Measurements from ENCODE around the gene SLC13A3. TPM values are rescaled to one million over a fixed set of nuclear protein-coding genes. Genes with fewer than 3 reads are reported as not detected.

Gene SLC13A3
- total and polyA plus RNA-seq, 2 of the 4 experiments (the other 2 are of a cell fraction) = 2.5 to 4.2 TPM

DNA sequence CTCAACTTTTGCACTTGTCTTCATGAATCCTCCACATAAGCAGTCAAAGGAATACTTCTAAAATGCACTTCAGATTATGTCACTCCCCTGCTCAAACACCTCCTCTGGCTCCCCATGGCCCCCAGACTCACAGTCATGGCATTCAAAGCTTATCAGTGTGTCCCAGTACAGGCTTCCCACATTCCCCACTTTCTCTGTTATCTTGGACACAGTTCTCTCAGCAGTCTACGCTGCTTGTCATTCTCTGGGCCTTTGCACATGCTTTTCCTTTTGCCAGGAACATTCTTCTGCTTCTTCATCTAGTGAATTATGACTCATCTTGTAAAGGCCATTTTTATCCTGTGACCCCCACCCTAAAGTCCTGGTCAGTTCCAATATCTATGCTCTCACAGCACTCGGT, 31.8 kb downstream of the SLC13A3 start:
- DNase-seq (no peak), ATAC-seq (ENCODE audit: low read depth) (no peak)
- H4K8ac ChIP-seq (ENCODE audit: low read depth in 2 of 2, low read length in 2 of 2) = no peak overlapping the region
- no peak overlapping the region for H3K4ac ChIP-seq (ENCODE audit: low read depth, low read length)
- no peaks in the 10 kb centered on the region for H4K20me1 ChIP-seq (ENCODE audit: insufficient read depth, low read length)
- H3K27me3 ChIP-seq (ENCODE audit: control insufficient read depth, insufficient read depth, low read length) = no peaks in the 10 kb centered on the region; the same call in 1 of the 2 replicates
- H2AK5ac ChIP-seq (ENCODE audit: low read depth, low read length) = no peak overlapping the region
- H2BK120ac ChIP-seq (ENCODE audit: low read depth, low read length) = no peak overlapping the region
- no peak overlapping the region for H2AK9ac ChIP-seq (replicated peaks; ENCODE audit: low read depth, low read length, poor library complexity)
- in situ Hi-C loops (cut with MboI; ENCODE audit: low sequenced_read_pairs) = no loop called here
- no peaks in the 10 kb centered on the region for H3K9me3 ChIP-seq (ENCODE audit: control insufficient read depth, insufficient read depth, low read length)
- no peak overlapping the region for H3K23ac ChIP-seq (ENCODE audit: low read depth, low read length)
- no peak overlapping the region for H2BK5ac ChIP-seq (ENCODE audit: low read depth, low read length, poor library complexity, severe bottlenecking)
- no peak overlapping the region for H2AFZ ChIP-seq (replicated peaks; ENCODE audit: low read length, poor library complexity)
- dilution Hi-C loops (cut with HindIII; ENCODE audit: low sequenced_read_pairs, unreplicated experiment) = no loop called here
- H3K27ac ChIP-seq (ENCODE audit: insufficient read depth, low read length) = no peak overlapping the region
- H3K36me3 ChIP-seq (ENCODE audit: control insufficient read depth, insufficient read depth, low read length) = no peaks in the 10 kb centered on the region
- H2BK15ac ChIP-seq (ENCODE audit: low read depth, low read length) = no peak overlapping the region
- H4K91ac ChIP-seq (ENCODE audit: insufficient read depth, low read depth, low read length) = no peak overlapping the region
- no peak overlapping the region for H3K18ac ChIP-seq (ENCODE audit: low read depth, low read length)
- no peak overlapping the region for H3K56ac ChIP-seq (ENCODE audit: extremely low read depth, insufficient read depth, low read length)
- H3K9me1 ChIP-seq (ENCODE audit: insufficient read depth, low read length) = no peaks in the 10 kb centered on the region; the same call in 1 of the 2 replicates
- H3K4me2 ChIP-seq (ENCODE audit: low read depth, low read length) = no peak overlapping the region
- 86% methylated on average over 1 of the region's 2 CpGs; no CpG with 5 or more reads in 1 of the 2 experiments for WGBS, 2 experiments (ENCODE audit: extremely low coverage in 2 of 2, insufficient read length in 1 of 2)
- no peaks in the 10 kb centered on the region for H3K79me1 ChIP-seq (ENCODE audit: low read depth in 1 of 2, low read length in 2 of 2)
- CTCF ChIA-PET = interaction anchor here (0.6 kb wide), 1 partner anchor 25 kb away, joined by 3 read pairs; no protein-coding TSS in a partner anchor
- intact Hi-C loops (cut with micrococcal nuclease) = no loop called here
- no peak overlapping the region for H3K14ac ChIP-seq (replicated peaks; ENCODE audit: low read depth, low read length)
- H3K4me3 ChIP-seq (ENCODE audit: insufficient read depth, low read depth, low read length) = no peak overlapping the region
- H3K9ac ChIP-seq (ENCODE audit: low read depth, low read length) = no peak overlapping the region
- no peak overlapping the region for H2BK20ac ChIP-seq (ENCODE audit: low read depth, low read length)
- no peak overlapping the region for H4K5ac ChIP-seq (ENCODE audit: low read depth, low read length)
- H3K4me1 ChIP-seq (ENCODE audit: control insufficient read depth, insufficient read depth, low read length) = peaks cover 2% of the 10 kb centered on the region; the same call in 1 of the 2 replicates
- TF ChIP-seq NFE2L2 (IDR thresholded peaks at IDR 0.05; ENCODE audit: low read depth, low read length) (no peak), CEBPB (IDR thresholded peaks at IDR 0.05; ENCODE audit: low read depth, low read length) (no peak), MAZ (IDR thresholded peaks at IDR 0.05; ENCODE audit: borderline replicate concordance, low read depth, low read length) (no peak), RCOR1 (IDR thresholded peaks at IDR 0.05; ENCODE audit: insufficient replicate concordance, low read length) (no peak), RAD21 (IDR thresholded peaks at IDR 0.05; ENCODE audit: low read length) (no peak), ELK1 (IDR thresholded peaks at IDR 0.05; ENCODE audit: borderline replicate concordance, low read depth, low read length) (no peak), MAFK (IDR thresholded peaks at IDR 0.05; ENCODE audit: low read depth, low read length) (no peak), BHLHE40 (IDR thresholded peaks at IDR 0.05; ENCODE audit: low read depth, low read length) (no peak), SMC3 (IDR thresholded peaks at IDR 0.05; ENCODE audit: low read depth, low read length) (no peak), FOS (IDR thresholded peaks at IDR 0.05; ENCODE audit: low read depth, low read length) (no peak), MXI1 (IDR thresholded peaks at IDR 0.05; ENCODE audit: borderline replicate concordance, low read depth, low read length) (no peak), POLR2A (IDR thresholded peaks at IDR 0.05; ENCODE audit: low read depth, low read length) (no peak), CHD1 (IDR thresholded peaks at IDR 0.05; ENCODE audit: low read depth, low read length) (no peak), RFX5 (IDR thresholded peaks at IDR 0.05; ENCODE audit: low read depth, low read length) (no peak)
- TF ChIP-seq, protein P1, sequence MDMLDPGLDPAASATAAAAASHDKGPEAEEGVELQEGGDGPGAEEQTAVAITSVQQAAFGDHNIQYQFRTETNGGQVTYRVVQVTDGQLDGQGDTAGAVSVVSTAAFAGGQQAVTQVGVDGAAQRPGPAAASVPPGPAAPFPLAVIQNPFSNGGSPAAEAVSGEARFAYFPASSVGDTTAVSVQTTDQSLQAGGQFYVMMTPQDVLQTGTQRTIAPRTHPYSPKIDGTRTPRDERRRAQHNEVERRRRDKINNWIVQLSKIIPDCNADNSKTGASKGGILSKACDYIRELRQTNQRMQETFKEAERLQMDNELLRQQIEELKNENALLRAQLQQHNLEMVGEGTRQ (IDR thresholded peaks at IDR 0.05; ENCODE audit: low read depth, low read length) = no peak
- TF ChIP-seq, protein P2, sequence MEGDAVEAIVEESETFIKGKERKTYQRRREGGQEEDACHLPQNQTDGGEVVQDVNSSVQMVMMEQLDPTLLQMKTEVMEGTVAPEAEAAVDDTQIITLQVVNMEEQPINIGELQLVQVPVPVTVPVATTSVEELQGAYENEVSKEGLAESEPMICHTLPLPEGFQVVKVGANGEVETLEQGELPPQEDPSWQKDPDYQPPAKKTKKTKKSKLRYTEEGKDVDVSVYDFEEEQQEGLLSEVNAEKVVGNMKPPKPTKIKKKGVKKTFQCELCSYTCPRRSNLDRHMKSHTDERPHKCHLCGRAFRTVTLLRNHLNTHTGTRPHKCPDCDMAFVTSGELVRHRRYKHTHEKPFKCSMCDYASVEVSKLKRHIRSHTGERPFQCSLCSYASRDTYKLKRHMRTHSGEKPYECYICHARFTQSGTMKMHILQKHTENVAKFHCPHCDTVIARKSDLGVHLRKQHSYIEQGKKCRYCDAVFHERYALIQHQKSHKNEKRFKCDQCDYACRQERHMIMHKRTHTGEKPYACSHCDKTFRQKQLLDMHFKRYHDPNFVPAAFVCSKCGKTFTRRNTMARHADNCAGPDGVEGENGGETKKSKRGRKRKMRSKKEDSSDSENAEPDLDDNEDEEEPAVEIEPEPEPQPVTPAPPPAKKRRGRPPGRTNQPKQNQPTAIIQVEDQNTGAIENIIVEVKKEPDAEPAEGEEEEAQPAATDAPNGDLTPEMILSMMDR (conservative IDR thresholded peaks at IDR 0.05; ENCODE audit: low read depth, low read length) = no peak
- POLR2A ChIA-PET (ENCODE audit: unreplicated experiment) = no interaction called here
- BruUV-seq (replicated peaks) = no TSS peak
